Right ventricle myocardium inferior (tissue), 1 donor: Measurements from ENCODE around the gene PKNOX2. TPM values are rescaled to one million over a fixed set of nuclear protein-coding genes. Genes with fewer than 3 reads are reported as not detected.

Experiments
- ATAC-seq: fragments of 200-7000 bp; cut with Tn5 transposase; one replicate; pipeline ENCODE4 v1.9.1; 2020; ENCODE audit warnings: mild to moderate bottlenecking, moderate library complexity
- DNase-seq: peaks from one replicate; pipeline ENCODE4 v3.0.0; 2021; ENCODE audit errors: missing footprints
- intact Hi-C: fragments of 100-400 bp; cut with DNase I; formaldehyde crosslinking; loops from one replicate; pipeline ENCODE4 v1.11.0; 2022
- long read RNA-seq: library from polyadenylated mRNA; unstranded; transcript quantifications from one replicate; pipeline ENCODE4 v2.0.0, GENCODE V29; 2021
- total RNA-seq: library from RNA; stranded (reverse); fragmentation: NEBNext Ultra II Directional; extraction: Animal tissue kit (Norgen Biotek cat#: 25700); gene quantifications from one replicate; pipeline ENCODE4 v1.2.1, GENCODE V29; 2021
- donor health status: DM: no; HTN: yes; CAD: no; lungs with severe emphysema.

Gene PKNOX2
- 9.1 TPM for total RNA-seq
- long read RNA-seq, partial matches to known transcripts = 0 of 2 reads
- long read RNA-seq, other reads (novel, unspliced or antisense) = 2 of 2 reads

DNA sequence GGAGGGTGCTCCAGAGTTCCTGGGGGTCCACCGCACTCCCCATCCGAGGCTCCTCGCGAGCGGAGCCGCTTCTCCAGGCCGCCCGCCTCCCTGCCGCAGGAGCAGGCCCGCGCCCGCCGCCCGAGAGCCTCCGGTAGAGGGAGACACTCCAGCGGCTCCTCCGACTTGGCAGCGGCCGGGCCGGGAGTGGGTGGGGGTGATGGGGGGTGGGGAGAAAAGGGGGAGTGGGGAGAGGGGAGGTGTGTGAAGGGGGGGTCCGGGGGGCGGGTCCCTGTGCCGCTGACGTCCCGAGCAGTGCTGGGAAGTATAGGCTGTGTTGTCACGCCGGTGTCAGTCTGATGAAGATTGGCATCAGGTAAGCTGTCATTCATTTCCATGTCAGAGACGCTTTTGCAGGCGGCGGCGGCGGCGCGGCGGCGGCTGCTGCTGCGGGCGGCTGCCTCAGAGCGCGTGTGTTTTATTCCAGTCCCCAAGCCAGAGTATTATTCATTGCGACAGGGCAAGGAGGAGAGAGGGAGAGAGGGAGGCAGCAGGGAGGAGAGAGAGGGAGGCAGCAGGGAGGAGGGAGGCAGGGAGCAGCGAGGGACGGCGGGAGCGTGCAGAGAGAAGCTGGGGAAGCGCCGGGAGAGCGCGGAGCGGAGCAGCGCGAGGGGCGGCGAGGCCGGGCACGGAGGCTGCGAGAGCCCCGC is at the start of gene PKNOX2:
PKNOX2 (plus strand) TSS at position 330 of the 689 bp plus-strand sequence. CDS start 186,555 bp downstream, outside the sequence.
- peak; percentile 83 for ATAC-seq
- intact Hi-C loops = loop anchor here (1.0 to 5.0 kb wide), 4 partner anchors 60 to 264 kb away; no protein-coding TSS in a partner anchor
- peak; percentile 84 for DNase-seq

GRCh38 chr11:125117429-125117828 is 47.1 kb upstream of the PKNOX2 start:
- no peak for ATAC-seq
- no peak for DNase-seq
- intact Hi-C loops = no loop called here

GRCh38 chr11:125123194-125123946 is 41.2 kb upstream of the PKNOX2 start:
- intact Hi-C loops = no loop called here

GRCh38 chr11:125123947-125124617 is 40.5 kb upstream of the PKNOX2 start:
- DNase-seq (no peak), ATAC-seq (peak; percentile 73)
- intact Hi-C loops = no loop called here

More at GRCh38 chr11:125123194-125123946, 41.2 kb upstream of the PKNOX2 start:
- DNase-seq (no peak), ATAC-seq (no peak)

DNA sequence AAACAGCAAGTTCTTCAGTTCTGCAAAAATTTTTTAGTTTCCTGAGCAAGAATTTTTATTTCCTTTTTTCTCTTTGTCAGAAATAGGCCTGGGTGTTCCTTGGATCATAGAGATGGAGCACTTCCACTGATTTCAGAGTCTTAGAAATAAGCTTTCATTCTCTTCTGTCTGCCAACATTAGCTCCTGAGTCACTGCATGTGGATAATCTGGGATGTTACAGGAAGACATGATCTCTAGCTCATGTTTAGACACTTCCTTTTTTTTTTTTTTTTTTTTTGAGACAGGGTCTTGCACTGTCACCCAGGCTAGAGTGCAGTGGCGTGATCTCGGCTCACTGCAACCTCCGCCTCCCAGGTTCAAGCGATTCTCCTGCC is 39.9 kb upstream of the PKNOX2 start:
- intact Hi-C loops = no loop called here
- DNase-seq (no peak), ATAC-seq (no peak)

DNA sequence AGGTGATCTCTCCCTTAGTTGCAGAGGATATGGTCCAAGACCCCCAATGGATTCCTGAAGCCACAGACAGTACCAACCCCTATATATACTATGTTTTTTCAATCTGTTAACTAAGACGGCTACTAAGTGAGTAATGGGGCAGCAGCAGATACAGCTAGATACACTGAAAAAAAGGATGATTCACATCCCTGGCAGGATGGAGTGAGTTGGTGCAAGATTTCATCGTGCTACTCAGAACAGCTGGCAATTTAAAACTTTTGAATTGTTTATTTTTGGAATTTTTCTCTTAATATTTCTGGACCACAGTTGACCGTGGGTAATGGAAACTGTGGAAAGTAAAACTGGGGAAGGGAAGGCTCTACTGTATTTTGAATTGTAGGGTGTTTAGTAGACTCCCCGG is 36.1 kb upstream of the PKNOX2 start:
- no peak for DNase-seq
- intact Hi-C loops = no loop called here
- ATAC-seq = no peak

DNA sequence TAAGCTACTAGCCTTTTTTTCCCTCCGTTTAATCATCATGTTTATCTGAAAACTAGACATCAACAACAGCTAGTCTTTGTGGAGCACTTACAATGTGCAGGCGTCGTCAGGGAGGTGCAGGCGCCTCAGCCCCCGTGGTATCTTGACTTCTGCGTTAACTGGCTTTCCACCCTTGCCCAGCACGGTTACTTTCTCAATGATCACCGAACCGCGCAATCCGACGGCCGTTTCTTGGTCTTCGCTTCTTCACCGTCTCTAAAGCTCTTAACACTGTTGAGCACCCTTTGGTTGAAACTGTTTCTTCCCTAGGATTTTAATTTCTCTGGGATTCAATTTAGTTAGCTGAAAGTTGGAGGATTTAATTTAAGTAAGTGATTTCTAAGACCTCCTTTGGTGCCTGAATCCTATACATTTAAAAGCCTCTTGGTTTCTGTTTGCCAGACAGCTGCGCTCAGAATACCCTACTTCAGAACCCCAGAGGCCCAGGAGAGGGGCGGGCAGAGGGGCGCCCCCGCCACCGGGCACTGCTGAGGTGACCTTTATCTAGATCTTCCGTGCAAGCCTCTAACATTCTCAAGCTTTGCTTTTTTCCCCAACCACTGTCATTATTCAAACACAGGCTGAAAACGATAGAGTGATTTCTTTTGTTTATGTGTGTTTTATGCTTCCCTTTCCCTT is 35.1 kb upstream of the PKNOX2 start:
- DNase-seq = no peak
- intact Hi-C loops = no loop called here
- ATAC-seq = no peak

DNA sequence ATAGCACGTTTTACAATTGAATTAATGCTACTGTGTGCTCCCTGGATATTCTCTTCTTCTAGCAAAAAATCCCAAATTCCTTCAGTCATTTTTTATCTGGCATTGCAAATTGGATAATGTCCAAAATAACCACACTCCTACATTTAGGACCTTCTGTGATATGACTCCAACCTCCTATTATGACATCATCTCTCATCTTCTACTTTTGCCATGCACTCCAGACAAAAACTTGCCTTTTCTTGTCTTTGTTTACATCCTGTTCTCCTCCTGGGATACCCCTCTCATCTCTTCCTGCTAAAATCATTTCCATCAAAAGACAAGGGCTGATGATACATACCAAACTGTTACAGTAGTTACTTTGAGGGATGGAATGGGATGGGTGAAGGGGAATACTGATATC is 32.5 kb upstream of the PKNOX2 start:
- ATAC-seq (no peak), DNase-seq (no peak)
- intact Hi-C loops = no loop called here

GRCh38 chr11:125132596-125132995 is 32.0 kb upstream of the PKNOX2 start:
- no peak for DNase-seq
- intact Hi-C loops = no loop called here
- no peak for ATAC-seq

- DNase-seq (no peak), ATAC-seq (no peak)
- intact Hi-C loops = no loop called here
Observed at GRCh38 chr11:125136001-125136400, 28.6 kb upstream of the PKNOX2 start.

DNA sequence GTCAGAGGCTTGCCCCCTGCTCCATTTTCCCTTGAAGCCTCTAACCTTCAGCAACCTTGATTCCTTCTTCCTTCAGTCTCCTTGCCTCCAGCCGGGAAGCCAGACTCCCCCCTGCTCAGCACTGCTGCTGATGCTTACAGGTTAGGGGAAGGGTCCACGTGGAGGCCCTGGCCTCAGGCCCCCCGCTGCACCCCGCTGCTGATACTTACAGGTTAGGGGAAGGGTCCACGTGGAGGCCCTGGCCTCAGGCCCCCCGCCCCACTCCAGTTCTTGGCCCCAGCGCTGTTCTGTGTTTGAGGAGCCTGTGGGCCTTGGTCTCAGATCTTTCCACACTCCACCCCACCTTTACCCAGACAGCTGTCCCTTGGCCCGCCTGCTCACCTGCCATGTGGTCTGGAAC is 25.6 kb upstream of the PKNOX2 start:
- ATAC-seq (no peak), DNase-seq (no peak)
- intact Hi-C loops = no loop called here

DNA sequence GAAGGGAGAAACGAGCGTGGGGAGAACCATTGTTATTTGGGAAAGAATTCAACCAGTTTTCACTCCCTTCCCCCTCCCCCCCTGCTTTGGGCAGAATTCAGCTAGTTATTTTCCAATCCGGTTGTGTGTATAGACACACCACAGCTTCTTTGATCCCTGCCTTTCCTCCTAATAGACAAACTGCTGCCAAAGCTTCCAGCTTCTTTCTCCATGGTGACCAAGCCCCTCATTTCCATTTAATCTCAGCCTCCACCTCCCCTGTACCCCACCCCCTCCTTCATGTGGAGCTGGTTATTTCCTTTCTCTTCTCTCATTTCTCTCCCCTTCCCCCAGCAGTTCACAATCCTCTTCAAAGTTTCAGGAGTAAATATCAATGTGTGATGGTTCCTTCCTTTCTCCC is 24.8 kb upstream of the PKNOX2 start:
- ATAC-seq (no peak), DNase-seq (no peak)
- intact Hi-C loops = loop anchor here (5.0 kb wide), 1 partner anchor 177 kb away; no protein-coding TSS in a partner anchor

DNA sequence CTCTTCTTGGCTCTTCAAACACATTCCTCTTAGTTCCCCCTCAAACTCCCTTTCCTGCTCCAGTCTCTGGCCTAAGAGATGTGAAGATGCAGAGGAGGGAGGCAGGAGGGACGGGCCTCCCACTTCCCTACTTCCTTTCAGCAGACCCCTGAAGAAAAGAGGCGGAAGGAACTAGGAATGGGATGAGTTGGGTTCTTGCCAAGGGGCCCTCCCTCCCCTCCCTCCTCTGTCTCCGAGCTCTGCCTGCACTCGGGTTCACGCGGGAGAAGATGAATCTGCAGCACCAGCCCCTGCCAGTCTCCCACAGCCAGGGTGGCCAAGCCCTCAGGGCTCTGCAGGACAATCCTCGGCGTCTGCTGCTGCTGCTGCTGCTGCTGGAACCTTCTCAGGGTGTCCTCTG is 24.3 kb upstream of the PKNOX2 start:
- no peak for ATAC-seq
- no peak for DNase-seq
- intact Hi-C loops = loop anchor here (5.0 kb wide), 1 partner anchor 178 kb away; no protein-coding TSS in a partner anchor

GRCh38 chr11:125141178-125141577 is 23.4 kb upstream of the PKNOX2 start:
- intact Hi-C loops = loop anchor here (5.0 kb wide), 1 partner anchor 179 kb away; no protein-coding TSS in a partner anchor
- no peak for ATAC-seq
- no peak for DNase-seq

- ATAC-seq = peak; percentile 57
- no peak for DNase-seq
- intact Hi-C loops = loop anchor here (5.0 kb wide), 1 partner anchor 180 kb away; no protein-coding TSS in a partner anchor
Observed at GRCh38 chr11:125141686-125142535, 22.6 kb upstream of the PKNOX2 start.

DNA sequence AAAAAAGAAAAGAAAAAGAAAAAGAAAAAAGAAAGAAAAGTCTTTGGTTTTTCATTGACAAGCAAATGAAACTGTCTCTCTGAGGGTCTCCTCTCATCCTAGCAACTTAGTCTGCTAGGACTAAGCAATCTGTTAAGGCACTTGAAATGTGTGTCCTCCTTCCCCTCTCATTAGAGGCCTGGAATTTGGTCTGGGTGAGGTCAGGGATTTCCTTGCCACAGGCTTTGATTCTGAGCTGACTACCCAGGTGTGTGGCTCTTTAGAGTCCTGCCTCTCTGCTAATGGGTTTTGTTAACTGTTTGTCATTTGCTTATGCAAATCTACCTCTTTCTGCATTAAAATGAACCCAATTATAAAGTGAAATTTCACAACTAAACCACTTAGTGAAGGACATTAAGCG is 18.3 kb upstream of the PKNOX2 start:
- ATAC-seq (no peak), DNase-seq (no peak)
- intact Hi-C loops = no loop called here

DNA sequence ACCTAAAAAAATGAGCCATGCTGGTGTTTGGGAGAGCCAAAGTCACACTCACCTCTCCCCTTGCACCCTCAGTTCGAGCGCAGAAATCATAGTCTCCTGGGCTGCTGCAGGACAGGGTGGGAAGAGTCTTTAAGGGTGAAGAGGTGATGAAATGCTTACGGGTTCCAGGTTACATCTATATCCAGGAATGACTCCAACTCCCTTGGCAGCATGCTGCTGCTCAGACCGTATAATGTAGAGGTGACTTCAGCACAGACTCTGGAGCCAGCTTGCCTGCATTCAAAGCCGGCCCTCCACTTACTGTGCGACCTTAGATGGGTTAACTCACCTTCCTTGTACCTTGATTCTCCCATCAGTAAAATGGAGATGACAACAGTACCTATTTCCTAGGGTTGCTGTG is 17.3 kb upstream of the PKNOX2 start:
- no peak for DNase-seq
- intact Hi-C loops = no loop called here
- peak; percentile 42 for ATAC-seq

DNA sequence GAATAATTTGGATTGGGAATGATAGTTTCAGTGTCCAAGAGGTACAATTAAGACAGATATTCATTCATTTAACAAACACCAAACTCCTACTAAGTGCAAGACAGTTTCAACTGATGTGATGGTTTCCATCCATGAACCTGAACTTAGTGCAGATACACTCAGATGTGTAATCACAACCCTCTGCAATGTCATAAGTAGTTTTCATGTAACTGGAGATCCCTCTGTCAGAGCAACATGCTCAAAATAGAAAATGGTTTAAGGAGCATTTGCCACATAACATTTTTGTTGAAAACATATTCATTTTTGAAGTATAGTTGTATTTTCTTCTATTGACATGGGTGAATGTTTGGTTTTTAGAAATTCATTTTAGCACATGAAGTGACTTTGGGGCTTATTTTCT is 16.5 kb upstream of the PKNOX2 start:
- DNase-seq (no peak), ATAC-seq (no peak)
- intact Hi-C loops = no loop called here
